Measurements from ENCODE around the gene ZFAND5. TPM values are rescaled to one million over a fixed set of nuclear protein-coding genes. Genes with fewer than 3 reads are reported as not detected.
A peak's percentile ranks its signal among the peaks of the same experiment; 100 is the strongest.

Gene ZFAND5
- total RNA-seq, 4 donors from 2014 or later: 316 to 2,069 (median 561) TPM

DNA sequence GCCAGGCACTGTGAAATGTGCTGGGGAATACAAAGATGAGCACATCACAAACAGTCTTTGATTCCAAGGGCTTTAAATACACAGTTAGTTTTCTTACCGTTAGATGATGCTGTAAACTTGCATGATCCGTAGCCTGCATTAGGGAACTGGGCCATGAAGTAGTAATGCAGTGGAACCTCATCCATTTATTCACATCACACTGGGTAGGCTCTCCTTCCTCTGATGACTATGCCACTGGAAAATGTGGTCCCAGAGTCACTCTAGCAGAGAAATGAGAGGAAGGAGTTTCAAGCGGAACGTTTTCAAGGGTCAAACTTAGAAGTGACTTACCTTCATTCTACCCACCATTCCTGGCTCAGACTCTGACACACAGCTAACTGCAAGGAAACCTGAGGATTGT lies 26.4 kb downstream of the ZFAND5 start:
- Histone ChIP-seq H3K27me3 (no peaks in the 10 kb centered on the region), H3K9me3 (no peaks in the 10 kb centered on the region), H3K4me1 (no peaks in the 10 kb centered on the region), H3K36me3 (no peaks in the 10 kb centered on the region), H3K27ac (no peak overlapping the region), H3K4me3 (no peak overlapping the region)
- no peak for ATAC-seq
- DNase-seq: no peak
- intact Hi-C loops (cut with DNase I; ENCODE audit: low total_unique reads): no loop called here
- in situ Hi-C loops (cut with MboI; ENCODE audit: low sequenced_read_pairs in 4 of 4): no loop called here
- TF ChIP-seq POLR2A (IDR thresholded peaks at IDR 0.05): no peak
- TF ChIP-seq, protein P1, sequence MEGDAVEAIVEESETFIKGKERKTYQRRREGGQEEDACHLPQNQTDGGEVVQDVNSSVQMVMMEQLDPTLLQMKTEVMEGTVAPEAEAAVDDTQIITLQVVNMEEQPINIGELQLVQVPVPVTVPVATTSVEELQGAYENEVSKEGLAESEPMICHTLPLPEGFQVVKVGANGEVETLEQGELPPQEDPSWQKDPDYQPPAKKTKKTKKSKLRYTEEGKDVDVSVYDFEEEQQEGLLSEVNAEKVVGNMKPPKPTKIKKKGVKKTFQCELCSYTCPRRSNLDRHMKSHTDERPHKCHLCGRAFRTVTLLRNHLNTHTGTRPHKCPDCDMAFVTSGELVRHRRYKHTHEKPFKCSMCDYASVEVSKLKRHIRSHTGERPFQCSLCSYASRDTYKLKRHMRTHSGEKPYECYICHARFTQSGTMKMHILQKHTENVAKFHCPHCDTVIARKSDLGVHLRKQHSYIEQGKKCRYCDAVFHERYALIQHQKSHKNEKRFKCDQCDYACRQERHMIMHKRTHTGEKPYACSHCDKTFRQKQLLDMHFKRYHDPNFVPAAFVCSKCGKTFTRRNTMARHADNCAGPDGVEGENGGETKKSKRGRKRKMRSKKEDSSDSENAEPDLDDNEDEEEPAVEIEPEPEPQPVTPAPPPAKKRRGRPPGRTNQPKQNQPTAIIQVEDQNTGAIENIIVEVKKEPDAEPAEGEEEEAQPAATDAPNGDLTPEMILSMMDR (IDR thresholded peaks at IDR 0.05 in 4 of 5, conservative IDR thresholded peaks at IDR 0.05 in 1 of 5): no peak

DNA sequence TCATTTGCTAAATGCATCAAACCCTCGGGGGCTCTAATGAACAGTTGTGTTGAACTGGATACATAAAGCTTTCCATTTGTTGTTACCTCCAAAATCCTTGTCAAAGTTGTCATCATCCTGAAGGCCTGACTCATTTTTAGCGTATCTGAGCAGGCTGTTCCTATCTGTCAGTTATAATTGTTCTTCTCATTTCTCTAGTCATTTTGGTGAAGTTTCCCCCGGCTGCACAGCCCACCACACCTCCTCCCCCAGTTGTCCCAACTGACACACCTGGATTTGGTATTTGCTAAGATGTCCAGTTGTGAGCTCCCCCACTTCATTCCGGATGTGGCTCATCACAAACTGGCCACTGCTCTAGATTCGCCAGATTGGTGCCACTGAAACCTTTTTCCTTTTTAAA lies 27.7 kb downstream of the ZFAND5 start:
- ATAC-seq (no peak), DNase-seq (no peak)
- Histone ChIP-seq H3K36me3 (no peaks in the 10 kb centered on the region), H3K4me3 (no peak overlapping the region), H3K4me1 (no peaks in the 10 kb centered on the region), H3K27me3 (no peaks in the 10 kb centered on the region), H3K27ac (no peak overlapping the region), H3K9me3 (no peaks in the 10 kb centered on the region)
- intact Hi-C loops (cut with DNase I; ENCODE audit: low total_unique reads) (no loop called here), in situ Hi-C loops (cut with MboI; ENCODE audit: low sequenced_read_pairs in 4 of 4) (no loop called here)
- TF ChIP-seq, protein P1 (IDR thresholded peaks at IDR 0.05 in 4 of 5, conservative IDR thresholded peaks at IDR 0.05 in 1 of 5): no peak
- no peak for TF ChIP-seq POLR2A (IDR thresholded peaks at IDR 0.05)

DNA sequence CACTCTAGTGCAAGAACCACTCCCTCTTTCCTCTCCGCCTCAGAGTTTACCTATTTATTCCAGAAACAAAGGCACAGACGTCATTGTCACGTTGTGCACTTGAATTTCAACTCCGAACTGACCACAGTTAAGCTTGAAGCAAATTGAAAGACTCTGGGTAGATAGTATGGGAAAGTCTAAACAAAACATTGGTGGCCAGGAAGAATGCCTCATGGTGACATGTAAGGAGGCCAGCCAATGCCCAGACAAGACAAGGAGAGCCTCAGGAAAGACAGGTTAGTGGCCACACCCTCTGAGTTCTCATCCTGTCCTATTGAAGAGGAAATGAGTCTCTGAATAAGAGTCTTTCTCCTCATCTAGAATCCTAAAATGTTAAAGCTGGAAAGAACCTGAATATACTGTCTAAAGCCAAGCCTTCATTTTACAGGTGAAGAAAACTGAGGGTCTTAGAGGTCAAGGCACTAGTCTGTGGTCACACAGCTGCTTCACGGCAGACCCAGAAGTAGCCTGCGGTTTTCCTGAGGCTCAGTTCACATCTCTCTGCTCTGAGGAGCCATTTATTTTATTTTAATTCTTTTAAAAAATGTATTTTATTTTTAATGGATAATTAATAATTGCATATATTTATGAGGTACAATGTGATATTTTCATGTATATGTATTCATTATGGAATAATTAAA lies 30.2 kb downstream of the ZFAND5 start:
- ATAC-seq: no peak
- Histone ChIP-seq H3K27ac (no peak overlapping the region), H3K4me3 (no peak overlapping the region), H3K36me3 (no peaks in the 10 kb centered on the region), H3K9me3 (no peaks in the 10 kb centered on the region), H3K4me1 (no peaks in the 10 kb centered on the region), H3K27me3 (no peaks in the 10 kb centered on the region)
- intact Hi-C loops (cut with DNase I; ENCODE audit: low total_unique reads): no loop called here
- DNase-seq: no peak
- in situ Hi-C loops (cut with MboI; ENCODE audit: low sequenced_read_pairs in 4 of 4): no loop called here
- TF ChIP-seq, protein P1 (IDR thresholded peaks at IDR 0.05 in 4 of 5, conservative IDR thresholded peaks at IDR 0.05 in 1 of 5): no peak
- no peak for TF ChIP-seq POLR2A (IDR thresholded peaks at IDR 0.05)

DNA sequence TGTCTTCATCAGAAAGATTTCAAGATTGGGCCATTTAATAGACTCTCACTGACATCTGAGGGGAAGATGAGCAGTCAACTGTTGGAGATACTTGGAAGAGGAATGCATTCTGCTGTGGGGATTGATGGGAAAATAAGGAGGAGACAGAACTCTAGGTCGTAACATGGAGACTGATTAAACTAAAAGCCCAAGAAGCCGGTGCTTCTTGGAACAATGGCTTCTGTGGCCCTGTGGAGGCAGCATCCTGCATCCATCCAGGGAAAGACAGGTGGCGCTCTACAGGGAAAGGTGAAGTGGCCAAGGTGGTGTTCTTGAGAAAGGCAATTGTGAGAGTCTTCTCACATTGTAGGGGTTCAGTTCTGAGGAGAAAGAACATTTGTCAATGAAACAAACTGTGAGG lies 31.3 kb downstream of the ZFAND5 start:
- intact Hi-C loops (cut with DNase I; ENCODE audit: low total_unique reads): no loop called here
- no peak for DNase-seq
- Histone ChIP-seq H3K4me1 (no peaks in the 10 kb centered on the region), H3K27me3 (no peaks in the 10 kb centered on the region), H3K27ac (no peak overlapping the region), H3K36me3 (no peaks in the 10 kb centered on the region), H3K4me3 (no peak overlapping the region), H3K9me3 (no peaks in the 10 kb centered on the region)
- TF ChIP-seq, protein P1 (IDR thresholded peaks at IDR 0.05 in 4 of 5, conservative IDR thresholded peaks at IDR 0.05 in 1 of 5): peak in 1 of 5 experiments; percentile 27
- TF ChIP-seq POLR2A (IDR thresholded peaks at IDR 0.05): no peak
- in situ Hi-C loops (cut with MboI; ENCODE audit: low sequenced_read_pairs in 4 of 4): no loop called here
- no peak for ATAC-seq

DNA sequence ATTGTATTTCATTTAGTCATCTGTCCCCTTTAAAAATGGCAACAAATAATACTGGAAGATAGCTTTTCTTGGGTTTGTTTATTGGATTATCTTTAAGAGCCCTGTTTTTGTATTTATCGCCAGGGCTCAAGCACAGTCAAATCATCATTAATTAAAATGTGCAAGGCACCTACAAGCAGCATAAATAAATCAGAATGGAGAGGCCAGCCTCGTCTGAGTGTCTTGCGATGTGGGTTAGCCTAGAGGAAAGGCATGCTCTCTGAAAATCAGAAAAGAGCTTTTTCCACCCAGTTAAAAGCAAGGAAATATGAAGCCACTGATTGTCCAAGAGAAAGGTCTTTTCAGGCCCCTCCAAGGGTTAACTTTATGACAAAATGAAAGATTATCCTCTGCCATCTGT lies 31.8 kb downstream of the ZFAND5 start:
- in situ Hi-C loops (cut with MboI; ENCODE audit: low sequenced_read_pairs in 4 of 4) (no loop called here), intact Hi-C loops (cut with DNase I; ENCODE audit: low total_unique reads) (no loop called here)
- DNase-seq: no peak

More for the DNA sequence above, 31.8 kb downstream of the ZFAND5 start:
- H3K4me3 ChIP-seq: no peak overlapping the region
- no peaks in the 10 kb centered on the region for H3K27me3 ChIP-seq
- no peaks in the 10 kb centered on the region for H3K9me3 ChIP-seq
- H3K4me1 ChIP-seq: no peaks in the 10 kb centered on the region
- no peak for TF ChIP-seq POLR2A (IDR thresholded peaks at IDR 0.05)
- TF ChIP-seq, protein P1 (IDR thresholded peaks at IDR 0.05 in 4 of 5, conservative IDR thresholded peaks at IDR 0.05 in 1 of 5): no peak
- no peak overlapping the region for H3K27ac ChIP-seq
- H3K36me3 ChIP-seq: no peaks in the 10 kb centered on the region
- no peak for ATAC-seq

Data from gastrocnemius medialis (tissue), 4 donors.